PC-3 (cell line): ENCODE data around the gene APOL1. TPM values are rescaled to one million over a fixed set of nuclear protein-coding genes. Genes with fewer than 3 reads are reported as not detected.

Experiments
- ATAC-seq: fragments of 200-7000 bp; cut with Tn5 transposase; 2 replicates; pipeline ENCODE4 v1.9.1; 2020; ENCODE audit warnings: mild to moderate bottlenecking, moderate library complexity
- BruUV-seq: library from RNA; stranded (reverse); fragments of 400-500 nt; replicated peaks from 2 replicates; lab custom pipeline; 2021; lab: Mats Ljungman, UMichigan
- CTCF ChIA-PET: fragments of 300-600 bp; sonication (Branson Sonifier 250); formaldehyde crosslinking; loops from one replicate; lab custom pipeline; 2022; ENCODE audit warnings: antibody characterized with exemption; lab: Charles Lee
- POLR2A ChIA-PET: fragments of 300-600 bp; sonication (Branson Sonifier 250); formaldehyde crosslinking; loops from one replicate; lab custom pipeline; 2022; ENCODE audit warnings: antibody characterized with exemption; ENCODE audit not compliant: unreplicated experiment; lab: Charles Lee
- DNase-seq: peaks from one replicate; pipeline ENCODE4 v3.0.0-alpha.2; 2015
- H2AFZ ChIP-seq: fragments of 300-600 bp; sonication (generic); 2 replicates; pipeline ENCODE4 v1.6.0; 2016; ENCODE audit warnings: antibody characterized with exemption, low read length
- H3F3A ChIP-seq: fragments of 300-600 bp; sonication (generic); one replicate; pipeline ENCODE4 v1.6.0; 2017; ENCODE audit warnings: antibody characterized with exemption, low read length, control low read depth, mild to moderate bottlenecking; ENCODE audit not compliant: unreplicated experiment
- H3K27ac ChIP-seq: fragments of 300-600 bp; sonication (generic); 2 replicates; pipeline ENCODE4 v1.5.1; 2016; ENCODE audit warnings: mild to moderate bottlenecking, low read length
- H3K27me3 ChIP-seq: fragments of 300-600 bp; sonication (generic); 2 replicates; pipeline ENCODE4 v1.6.1; 2016; ENCODE audit warnings: low read length, mixed read lengths
- H3K36me3 ChIP-seq: fragments of 300-600 bp; sonication (generic); 2 replicates; pipeline ENCODE4 v1.6.1; 2016; ENCODE audit warnings: low read depth, mixed run types, low read length, mixed read lengths
- H3K4me1 ChIP-seq: fragments of 300-600 bp; sonication (generic); 2 replicates; pipeline ENCODE4 v1.5.1; 2016; ENCODE audit warnings: low read length; ENCODE audit not compliant: insufficient read depth
- H3K4me2 ChIP-seq: fragments of 300-600 bp; sonication (generic); 2 replicates; pipeline ENCODE4 v1.6.0; 2016; ENCODE audit warnings: low read length
- H3K4me3 ChIP-seq: fragments of 300-600 bp; sonication (generic); 2 replicates; pipeline ENCODE4 v1.5.1; 2016; ENCODE audit warnings: mild to moderate bottlenecking, low read length, mixed read lengths
- H3K79me2 ChIP-seq: fragments of 300-600 bp; sonication (generic); 2 replicates; pipeline ENCODE4 v1.6.1; 2017; ENCODE audit warnings: low read length, mixed read lengths
- H3K9ac ChIP-seq: fragments of 300-600 bp; sonication (generic); 2 replicates; pipeline ENCODE4 v1.6.0; 2016; ENCODE audit warnings: mild to moderate bottlenecking, low read length
- H3K9me2 ChIP-seq: fragments of 300-600 bp; sonication (generic); replicated peaks from 2 replicates; pipeline ENCODE4 v1.6.1; 2016; ENCODE audit warnings: mixed run types, low read length, mixed read lengths
- H3K9me3 ChIP-seq: fragments of 300-600 bp; sonication (generic); 2 replicates; pipeline ENCODE4 v1.6.1; 2016; ENCODE audit warnings: low read length, mixed read lengths
- H4K20me1 ChIP-seq: fragments of 300-600 bp; sonication (generic); 2 replicates; pipeline ENCODE4 v1.6.1; 2016; ENCODE audit warnings: low read length, mixed read lengths
- CTCF ChIP-seq: fragments of 300-600 bp; sonication (generic); conservative IDR thresholded peaks from 2 replicates; pipeline ENCODE4 v1.5.1; 2017; ENCODE audit warnings: antibody characterized with exemption, low read depth, mild to moderate bottlenecking, low read length
- EZH2 ChIP-seq: fragments of 300-600 bp; sonication (generic); IDR thresholded peaks from one replicate; pipeline ENCODE4 v1.6.1; 2017; ENCODE audit warnings: antibody characterized with exemption, mild to moderate bottlenecking, low read length; ENCODE audit not compliant: unreplicated experiment
- EZH2phosphoT487 ChIP-seq: fragments of 300-600 bp; sonication (generic); IDR thresholded peaks from 2 replicates; pipeline ENCODE4 v1.6.1; 2018; ENCODE audit warnings: mild to moderate bottlenecking, antibody characterized with exemption, low read length, borderline replicate concordance
- intact Hi-C: fragments of 100-400 bp; cut with micrococcal nuclease; formaldehyde crosslinking; loops from 2 replicates; pipeline ENCODE4 v1.9.0; 2023
- total RNA-seq: library from RNA; depleted of rRNA; stranded (reverse); fragments of >200 nt; gene quantifications from 2 replicates; pipeline ENCODE4 v1.2.3, GENCODE V29; 2014

The APOL1 gene
- total RNA-seq, 1 experiment from 2014 or later = not detected

- no peak for ATAC-seq
- Histone ChIP-seq H3K4me2 (no peak overlapping the region), H3K4me3 (no peak overlapping the region), H3K9me2 (no peaks in the 10 kb centered on the region), H3K27ac (no peak overlapping the region), H3K9me3 (no peaks in the 10 kb centered on the region), H3F3A (no peaks in the 10 kb centered on the region), H4K20me1 (peaks cover 10% of the 10 kb centered on the region), H3K36me3 (peaks cover 69% of the 10 kb centered on the region), H3K27me3 (no peaks in the 10 kb centered on the region), H3K4me1 (peaks cover 36% of the 10 kb centered on the region), H3K79me2 (0 out of 2 replicates have a peak, but pooled peaks cover 2% of the 10 kb centered on the region), H3K9ac (no peak overlapping the region), H2AFZ (no peak overlapping the region)
- no peak for TF ChIP-seq CTCF
- TF ChIP-seq EZH2 = no peak
- TF ChIP-seq EZH2phosphoT487 = no peak
- DNase-seq = no peak
- CTCF ChIA-PET = no interaction called here
- BruUV-seq = no TSS peak
- intact Hi-C loops = no loop called here
- POLR2A ChIA-PET = no interaction called here
Measured at GRCh38 chr22:36305813-36306212, 52.9 kb downstream of the APOL1 start.

- peaks cover 36% of the 10 kb centered on the region for H3K4me1 ChIP-seq
- H3K4me2 ChIP-seq = no peak overlapping the region
- ChIA-PET CTCF (no interaction called here), POLR2A (no interaction called here)
- peaks cover 69% of the 10 kb centered on the region for H3K36me3 ChIP-seq
- BruUV-seq = no TSS peak
- H3K27ac ChIP-seq = no peak overlapping the region
- H3K9me2 ChIP-seq = no peaks in the 10 kb centered on the region
- H3K9ac ChIP-seq = no peak overlapping the region
- H3K27me3 ChIP-seq = no peaks in the 10 kb centered on the region
- no peaks in the 10 kb centered on the region for H3F3A ChIP-seq
- H3K9me3 ChIP-seq = no peaks in the 10 kb centered on the region
- H2AFZ ChIP-seq = no peak overlapping the region
- peaks cover 10% of the 10 kb centered on the region for H4K20me1 ChIP-seq
- TF ChIP-seq CTCF (no peak), EZH2phosphoT487 (no peak), EZH2 (no peak)
- intact Hi-C loops = no loop called here
- ATAC-seq (no peak), DNase-seq (no peak)
- H3K4me3 ChIP-seq = no peak overlapping the region
- H3K79me2 ChIP-seq = 0 out of 2 replicates have a peak, but pooled peaks cover 5% of the 10 kb centered on the region
Measured at GRCh38 chr22:36306227-36306626, 53.3 kb downstream of the APOL1 start.

- no peak overlapping the region for H3K4me3 ChIP-seq
- no TSS peak for BruUV-seq
- ATAC-seq (no peak), DNase-seq (no peak)
- H4K20me1 ChIP-seq = peaks cover 10% of the 10 kb centered on the region; the same call in 1 of the 2 replicates
- no peak for TF ChIP-seq CTCF
- TF ChIP-seq EZH2phosphoT487 = no peak
- no peak for TF ChIP-seq EZH2
- H3F3A ChIP-seq = no peaks in the 10 kb centered on the region
- H3K9ac ChIP-seq = no peak overlapping the region
- H3K4me2 ChIP-seq = no peak overlapping the region
- no peaks in the 10 kb centered on the region for H3K9me2 ChIP-seq
- peaks cover 79% of the 10 kb centered on the region for H3K36me3 ChIP-seq
- H3K9me3 ChIP-seq = no peaks in the 10 kb centered on the region
- H2AFZ ChIP-seq = no peak overlapping the region
- H3K79me2 ChIP-seq = 0 out of 2 replicates have a peak, but pooled peaks cover 5% of the 10 kb centered on the region
- ChIA-PET CTCF (no interaction called here), POLR2A (no interaction called here)
- H3K27me3 ChIP-seq = no peaks in the 10 kb centered on the region
- H3K27ac ChIP-seq = no peak overlapping the region
- intact Hi-C loops = no loop called here
- H3K4me1 ChIP-seq = peaks cover 16% of the 10 kb centered on the region
Measured at GRCh38 chr22:36308880-36309279, 55.9 kb downstream of the APOL1 start.
